Measurements from ENCODE around the gene MROH7.

GRCh38 chr1:54723985-54724384 is 82.4 kb downstream of the MROH7 start:
- TF ChIP-seq HNF4A (conservative IDR thresholded peaks at IDR 0.05) (no peak), REST (IDR thresholded peaks at IDR 0.05) (no peak), RXRA (IDR thresholded peaks at IDR 0.05) (no peak), ATF3 (IDR thresholded peaks at IDR 0.05) (no peak), CTCF (IDR thresholded peaks at IDR 0.05; ENCODE audit: low read depth, low read length, missing input control) (no peak)

All from liver (tissue), 3 donors.